ENCODE data around the gene TRERF1.
A peak's percentile ranks its signal among the peaks of the same experiment; 100 is the strongest.
"Not testable (repeated sequence)": the region's sequence is repeated elsewhere in the genome, so short reads cannot be mapped to it uniquely, and the experiment has no call there.

Gene TRERF1

GRCh38 chr6:42225029-42225339, 226.7 kb downstream of the TRERF1 start:
- DNase-seq (ENCODE audit: low read depth, low spot score): no peak

GRCh38 chr6:42224222-42225028, 227.3 kb downstream of the TRERF1 start:
- DNase-seq (ENCODE audit: low read depth, low spot score): no peak

- DNase-seq (ENCODE audit: low read depth, low spot score): no peak
Measured at GRCh38 chr6:42222448-42222847, 229.3 kb downstream of the TRERF1 start.

- DNase-seq (ENCODE audit: low read depth, low spot score): no peak
Measured at GRCh38 chr6:42221546-42221945, 230.2 kb downstream of the TRERF1 start.

GRCh38 chr6:42220807-42221206, 230.9 kb downstream of the TRERF1 start:
- no peak for DNase-seq (ENCODE audit: low read depth, low spot score)

- peak; percentile 79 for DNase-seq (ENCODE audit: low read depth, low spot score)
Measured at GRCh38 chr6:42217519-42218367, 234.0 kb downstream of the TRERF1 start, which contains the start of gene MRPS10. Gene MRPS10, minus strand, starts transcription at chr6:42217861. Its CDS starts 12 bp downstream, at chr6:42217849.

GRCh38 chr6:42217157-42217518, 234.6 kb downstream of the TRERF1 start:
- DNase-seq (ENCODE audit: low read depth, low spot score): no peak

- DNase-seq (ENCODE audit: low read depth, low spot score): not testable (repeated sequence)
Measured at GRCh38 chr6:42216495-42216894, 235.2 kb downstream of the TRERF1 start.

GRCh38 chr6:42212442-42212841, 239.3 kb downstream of the TRERF1 start:
- DNase-seq (ENCODE audit: low read depth, low spot score): no peak

GRCh38 chr6:42211726-42212125, 240.0 kb downstream of the TRERF1 start:
- DNase-seq (ENCODE audit: low read depth, low spot score): no peak

GRCh38 chr6:42210551-42210950, 241.2 kb downstream of the TRERF1 start:
- no peak for DNase-seq (ENCODE audit: low read depth, low spot score)

- not testable (repeated sequence) for DNase-seq (ENCODE audit: low read depth, low spot score)
Measured at GRCh38 chr6:42207559-42207958, 244.2 kb downstream of the TRERF1 start.

- DNase-seq (ENCODE audit: low read depth, low spot score): no peak
Measured at GRCh38 chr6:42204768-42205282, 246.9 kb downstream of the TRERF1 start.

GRCh38 chr6:42203183-42203582, 248.5 kb downstream of the TRERF1 start:
- DNase-seq (ENCODE audit: low read depth, low spot score): no peak

- DNase-seq (ENCODE audit: low read depth, low spot score): not testable (repeated sequence)
Measured at GRCh38 chr6:42202131-42202915, 249.4 kb downstream of the TRERF1 start.

- DNase-seq (ENCODE audit: low read depth, low spot score): no peak
Measured at GRCh38 chr6:42201382-42201781, 250.3 kb downstream of the TRERF1 start.

- DNase-seq (ENCODE audit: low read depth, low spot score): no peak
Measured at GRCh38 chr6:42200035-42200434, 251.7 kb downstream of the TRERF1 start.

GRCh38 chr6:42199106-42199981, 252.4 kb downstream of the TRERF1 start:
- DNase-seq (ENCODE audit: low read depth, low spot score): no peak

- DNase-seq (ENCODE audit: low read depth, low spot score): no peak
Measured at GRCh38 chr6:42197555-42198362, 254.0 kb downstream of the TRERF1 start.

- DNase-seq (ENCODE audit: low read depth, low spot score): no peak
Measured at GRCh38 chr6:42195415-42195814, 256.3 kb downstream of the TRERF1 start.

Data from smooth muscle cell of the brain vasculature (primary cell).